Ramos (cell line): ENCODE results near the gene DNAI7.

Experiments used
- in situ Hi-C: fragments of 300-500 bp; cut with MboI; formaldehyde crosslinking; loops from one replicate; pipeline ENCODE4 v1.14.3; 2022; ENCODE audit warnings: low sequenced_read_pairs; ENCODE audit not compliant: unreplicated experiment

Gene DNAI7, protein sequence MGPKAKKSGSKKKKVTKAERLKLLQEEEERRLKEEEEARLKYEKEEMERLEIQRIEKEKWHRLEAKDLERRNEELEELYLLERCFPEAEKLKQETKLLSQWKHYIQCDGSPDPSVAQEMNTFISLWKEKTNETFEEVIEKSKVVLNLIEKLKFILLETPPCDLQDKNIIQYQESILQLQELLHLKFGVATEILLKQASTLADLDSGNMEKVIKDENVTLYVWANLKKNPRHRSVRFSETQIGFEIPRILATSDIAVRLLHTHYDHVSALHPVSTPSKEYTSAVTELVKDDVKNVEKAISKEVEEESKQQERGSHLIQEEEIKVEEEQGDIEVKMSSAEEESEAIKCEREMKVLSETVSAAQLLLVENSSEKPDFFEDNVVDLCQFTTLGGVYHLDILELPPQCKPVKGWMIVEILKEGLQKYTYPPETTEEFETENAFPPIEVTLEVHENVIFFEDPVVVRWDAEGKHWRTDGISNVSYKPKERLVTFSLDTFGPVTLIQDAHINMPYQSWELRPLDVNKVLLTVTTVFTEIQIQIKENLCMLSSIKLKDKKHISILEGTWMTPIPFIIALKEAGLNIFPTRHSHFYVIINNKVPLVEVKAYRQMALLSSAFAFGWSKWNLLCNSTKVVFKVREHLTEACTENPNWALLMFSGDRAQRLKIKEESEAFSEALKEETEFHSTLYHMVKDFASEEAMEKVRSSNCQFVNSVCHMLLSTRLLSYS

DNA sequence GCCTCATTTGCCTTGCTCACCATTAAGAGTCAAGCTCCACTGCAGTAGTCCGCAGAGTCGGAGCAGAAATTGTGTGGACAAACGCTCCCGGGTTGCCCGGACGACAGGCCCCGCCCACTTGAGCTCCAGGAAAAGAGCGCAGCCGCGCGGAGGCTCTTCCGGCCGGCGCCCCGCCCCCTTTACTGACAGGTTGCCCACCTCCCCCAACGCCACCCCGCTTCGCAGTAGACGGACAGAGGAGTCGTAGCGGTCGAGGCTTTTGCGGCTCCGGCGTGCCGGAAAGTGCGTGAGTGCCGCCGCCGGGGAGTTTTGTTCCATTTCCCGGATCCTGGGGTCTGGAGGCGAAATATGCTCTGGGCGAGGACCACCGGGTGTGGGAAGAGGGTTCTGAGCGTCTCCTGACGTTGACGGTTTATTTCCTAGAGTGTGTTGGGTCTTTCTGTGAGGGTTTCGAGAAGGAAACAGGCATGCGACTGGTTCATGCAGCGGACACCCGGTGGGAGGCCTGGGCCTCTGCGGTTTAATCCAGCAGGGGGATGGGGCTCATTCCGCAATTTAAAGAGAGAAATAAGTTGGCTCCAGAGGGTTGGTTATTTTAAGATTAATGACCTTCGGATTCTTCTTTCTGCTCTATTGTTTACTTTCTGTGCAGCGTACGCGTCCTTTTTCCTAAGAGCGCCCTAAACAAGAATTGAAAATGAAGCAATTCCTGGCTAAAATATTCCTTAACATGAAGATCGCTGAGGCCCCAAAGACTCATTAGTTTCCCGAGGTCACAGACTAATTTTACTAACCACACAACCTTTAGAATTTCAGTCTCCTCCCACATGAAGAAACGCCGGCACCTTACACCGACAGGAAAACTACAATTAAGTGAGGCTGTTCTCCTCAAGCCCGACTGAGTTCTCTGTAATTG is at the start of gene DNAI7, which contains the start of gene ETFRF1:
TSS of gene DNAI7 (minus strand) at position 105 of the 916 bp plus-strand sequence. CDS start at position 23, 82 bp downstream.
TSS of gene ETFRF1 (plus strand) at position 182 of the 916 bp plus-strand sequence. CDS start 8,720 bp downstream, outside the sequence.
- in situ Hi-C loops: no loop called here

DNA sequence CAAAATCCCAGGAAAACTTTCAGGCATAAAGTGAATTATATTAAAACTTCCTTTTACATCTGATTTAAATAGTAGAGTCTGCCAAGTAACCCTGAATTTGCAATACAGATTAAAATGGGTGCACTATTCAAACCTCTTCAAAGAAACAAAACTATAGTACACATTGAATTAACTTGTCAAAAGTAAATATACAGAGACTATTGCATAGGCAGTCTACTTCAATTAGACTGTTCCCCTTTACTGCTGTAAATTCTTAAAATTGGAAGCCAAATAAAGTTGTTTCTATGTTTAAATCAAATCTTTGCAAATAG is 48.7 kb upstream of the DNAI7 start:
- in situ Hi-C loops: no loop called here

DNA sequence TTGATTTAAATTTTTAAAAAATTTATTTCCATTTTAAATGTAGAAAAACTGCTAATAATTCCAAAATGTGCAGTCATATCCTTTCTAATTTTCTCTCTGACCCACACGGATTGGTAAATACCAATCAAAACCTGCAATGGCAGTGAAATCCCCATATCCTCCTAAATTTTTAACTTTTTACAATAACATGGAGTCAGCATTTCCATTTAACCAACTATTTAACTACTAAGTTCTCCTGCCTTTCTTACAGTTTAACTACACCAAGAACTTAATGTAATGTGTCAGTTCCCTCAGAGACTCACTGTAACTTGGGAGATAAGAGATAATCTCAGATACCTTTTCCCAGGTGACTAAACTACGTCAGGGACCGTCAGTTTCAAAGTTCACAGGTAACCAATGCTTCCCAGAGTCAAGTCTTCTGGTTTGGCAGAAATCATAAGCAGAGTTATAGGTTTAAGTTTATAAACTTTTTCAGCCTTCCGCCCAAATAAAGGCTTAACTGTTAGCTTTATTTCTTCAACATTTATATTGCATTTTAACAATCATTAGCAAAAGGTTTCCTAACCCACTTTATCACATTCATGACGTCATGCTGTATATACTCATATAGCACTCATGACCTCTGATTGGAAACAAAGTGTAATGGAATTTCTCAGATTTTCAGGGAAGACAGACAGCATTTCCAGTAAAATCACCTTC is 48.2 kb upstream of the DNAI7 start:
- in situ Hi-C loops: no loop called here

DNA sequence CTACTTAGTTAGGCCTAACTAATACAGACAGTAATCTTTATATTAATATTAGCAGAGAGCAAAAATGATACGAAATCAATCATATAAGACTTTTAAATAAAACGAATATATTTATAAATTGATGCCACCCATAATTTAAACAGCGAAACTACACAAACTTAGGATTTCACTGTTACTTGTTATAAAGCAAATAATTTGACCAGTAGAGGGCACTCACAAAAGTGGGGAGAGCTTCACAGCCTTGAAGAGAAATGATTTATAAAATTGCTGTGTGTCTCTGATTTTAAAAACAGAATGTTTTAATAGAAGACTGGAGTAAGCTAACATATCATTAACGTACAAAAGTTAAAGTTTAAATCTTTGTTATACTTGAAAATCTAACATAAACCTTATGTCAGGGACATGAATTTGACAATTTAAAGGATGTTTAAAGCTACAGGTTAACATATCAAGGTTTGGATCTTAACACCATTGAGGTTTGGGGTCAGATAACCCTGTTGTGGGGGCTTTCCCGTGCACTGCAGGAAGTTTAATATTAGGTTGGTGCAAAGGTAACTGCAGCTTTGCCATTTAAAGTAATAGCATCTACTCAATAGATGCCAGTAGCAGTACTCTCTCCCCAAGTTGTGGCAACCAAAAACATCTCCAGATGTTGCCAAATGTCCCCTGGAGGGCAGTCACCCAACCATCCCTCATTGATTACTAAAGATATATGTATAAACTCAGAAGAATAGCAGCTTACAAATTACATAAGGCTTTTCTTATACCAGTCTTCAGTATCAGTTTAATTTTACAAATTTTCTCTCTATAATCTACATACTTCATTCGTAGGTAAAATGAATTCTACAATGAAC is 46.4 kb upstream of the DNAI7 start:
- in situ Hi-C loops: no loop called here

DNA sequence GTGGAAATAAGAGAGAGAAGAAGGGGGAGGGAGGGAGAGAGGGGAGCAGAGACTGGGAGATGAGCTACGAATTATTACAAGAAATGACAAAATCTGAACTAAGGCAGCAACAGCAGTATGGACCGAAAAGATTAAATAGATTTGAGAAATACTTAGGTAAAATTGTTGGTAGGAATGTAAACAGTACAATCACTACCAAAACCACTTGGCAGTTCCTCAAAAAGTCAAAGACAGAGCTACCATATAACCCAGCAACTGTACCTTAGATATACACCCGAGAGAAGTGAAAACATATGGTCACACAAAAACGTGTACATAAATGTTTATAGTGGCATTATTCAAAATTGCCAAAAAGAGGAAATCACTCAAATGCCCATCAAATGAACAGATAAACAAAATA is 41.7 kb upstream of the DNAI7 start:
- in situ Hi-C loops: no loop called here

DNA sequence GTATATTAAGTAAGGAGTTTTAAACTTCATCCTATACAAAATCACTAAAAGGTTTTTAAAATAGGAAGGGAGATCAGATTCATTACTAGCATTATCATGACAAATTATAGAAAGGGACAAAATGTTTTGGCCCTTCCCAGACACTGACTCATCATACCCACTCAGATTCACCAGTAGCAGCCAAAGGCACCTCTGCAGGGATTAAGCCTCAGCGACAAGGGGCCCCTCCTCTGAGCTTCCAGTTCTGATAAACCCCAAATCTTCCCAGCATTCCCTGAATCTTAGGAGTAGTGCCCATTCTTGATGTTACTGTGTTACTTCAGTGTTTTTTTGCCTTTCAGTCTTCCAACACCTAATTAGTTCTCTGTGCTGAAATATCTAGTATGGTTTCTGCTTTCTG is 41.2 kb upstream of the DNAI7 start:
- in situ Hi-C loops: no loop called here

DNA sequence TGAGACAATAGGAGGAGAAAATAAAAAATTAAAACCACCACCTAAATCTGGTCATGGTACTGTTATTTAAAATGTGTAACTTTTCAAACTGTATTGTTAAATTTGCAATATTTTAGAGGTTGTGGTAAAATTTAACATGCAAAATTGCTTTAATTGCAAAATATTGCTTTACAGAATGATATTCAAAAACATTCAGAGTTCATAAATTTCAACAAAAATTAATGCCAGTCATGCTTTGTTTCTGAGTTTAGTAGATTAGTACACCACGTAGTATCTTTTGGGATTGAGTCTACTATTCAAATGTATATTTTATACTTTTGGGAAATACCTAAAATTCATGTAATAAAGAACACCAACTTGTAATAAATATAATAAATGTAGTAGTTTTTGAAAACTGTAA is 18.4 kb upstream of the DNAI7 start:
- in situ Hi-C loops: no loop called here

DNA sequence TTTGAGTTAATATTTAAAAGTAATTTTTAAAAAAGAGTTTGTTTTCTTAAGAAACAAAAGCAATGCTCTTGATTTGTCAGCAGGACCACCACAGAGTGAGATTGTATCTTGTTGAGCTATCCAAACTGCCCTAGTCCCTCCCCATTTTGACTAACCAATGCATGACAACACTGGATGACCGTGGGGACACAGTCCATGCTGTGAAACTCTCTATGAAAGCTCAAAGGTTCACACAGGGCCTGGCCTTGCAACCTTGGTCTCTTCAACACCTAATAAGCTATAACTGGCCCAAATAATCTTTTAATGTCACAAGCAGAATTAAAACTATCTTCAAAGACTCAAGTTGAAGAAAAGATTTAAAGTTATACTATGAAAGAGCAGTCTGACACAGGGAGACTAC is 13.6 kb upstream of the DNAI7 start:
- in situ Hi-C loops: no loop called here

DNA sequence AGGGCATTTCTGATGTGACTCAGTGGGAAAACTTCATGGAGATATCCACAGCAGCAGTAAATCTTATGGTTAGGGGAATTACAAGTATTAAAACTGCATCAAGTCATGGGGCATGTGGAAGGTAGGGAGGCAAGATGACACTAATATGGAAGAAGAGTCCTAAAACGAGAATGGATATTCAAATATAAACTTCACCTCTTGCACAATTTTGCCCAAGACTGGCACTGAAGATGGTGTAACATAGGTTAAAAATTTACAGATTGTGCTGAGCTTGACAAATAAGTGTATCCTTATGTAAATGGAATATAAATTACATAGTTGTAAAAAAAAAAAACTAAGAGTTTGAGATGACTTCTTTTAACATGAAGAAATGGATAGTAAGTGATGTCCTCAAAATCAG is 12.9 kb upstream of the DNAI7 start:
- in situ Hi-C loops: no loop called here

DNA sequence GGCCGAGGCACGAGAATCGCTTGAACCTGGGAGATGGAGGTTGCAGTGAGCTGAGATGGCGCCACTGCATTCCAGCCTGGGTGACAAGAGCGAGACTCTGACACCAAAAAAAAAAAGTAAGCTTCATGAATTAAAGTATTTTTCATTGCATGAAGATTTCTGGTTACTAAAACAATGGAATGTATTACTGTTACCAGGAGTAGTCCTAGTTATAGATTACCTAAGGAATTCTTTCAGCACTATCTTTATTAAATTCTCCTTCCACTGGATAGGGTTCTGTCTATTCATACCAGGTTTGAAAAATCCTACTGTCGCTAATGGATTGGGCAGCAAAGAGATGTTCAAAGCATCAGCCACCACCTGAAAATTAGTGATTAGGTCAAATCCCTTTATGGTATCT is 12.5 kb upstream of the DNAI7 start:
- in situ Hi-C loops: no loop called here

DNA sequence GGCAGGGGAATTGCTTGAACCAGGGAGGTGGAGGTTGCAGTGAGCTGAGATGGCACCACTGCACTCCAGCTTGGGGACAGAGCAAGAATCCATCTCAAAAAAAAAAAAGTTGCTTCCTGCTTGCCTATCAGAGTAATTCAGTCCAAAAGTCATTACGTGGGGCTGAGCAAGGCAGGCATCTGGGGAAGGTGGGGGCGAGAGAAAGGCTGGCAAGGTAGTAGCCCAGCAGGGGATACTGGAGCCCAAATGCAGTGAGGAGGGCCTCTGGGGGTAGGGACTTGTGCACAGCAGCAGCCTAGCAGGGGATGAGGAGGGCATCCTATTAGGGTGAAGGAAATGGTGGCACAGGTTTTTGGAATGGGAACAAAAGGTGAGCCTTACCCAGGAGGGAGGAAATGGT is 7.2 kb upstream of the DNAI7 start:
- in situ Hi-C loops: no loop called here

DNA sequence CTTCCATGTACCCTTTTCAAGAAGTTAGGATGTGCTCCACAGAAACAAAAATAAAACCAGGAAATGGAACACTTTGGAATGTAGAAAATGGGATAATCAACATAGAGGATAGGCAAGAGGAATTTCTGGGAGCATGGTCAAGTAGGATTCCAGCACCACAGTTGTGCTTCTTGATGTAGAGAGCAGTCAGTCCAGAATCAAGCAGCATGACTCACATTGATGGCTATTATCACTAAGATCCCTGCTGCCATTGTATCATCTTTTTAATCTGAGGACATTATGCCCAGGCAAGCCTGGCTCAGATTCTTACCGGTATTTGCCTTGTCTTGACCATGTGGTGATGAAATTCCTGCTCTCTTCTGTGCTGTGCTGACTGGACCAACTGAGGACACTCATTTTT is 5.7 kb upstream of the DNAI7 start:
- in situ Hi-C loops: no loop called here

DNA sequence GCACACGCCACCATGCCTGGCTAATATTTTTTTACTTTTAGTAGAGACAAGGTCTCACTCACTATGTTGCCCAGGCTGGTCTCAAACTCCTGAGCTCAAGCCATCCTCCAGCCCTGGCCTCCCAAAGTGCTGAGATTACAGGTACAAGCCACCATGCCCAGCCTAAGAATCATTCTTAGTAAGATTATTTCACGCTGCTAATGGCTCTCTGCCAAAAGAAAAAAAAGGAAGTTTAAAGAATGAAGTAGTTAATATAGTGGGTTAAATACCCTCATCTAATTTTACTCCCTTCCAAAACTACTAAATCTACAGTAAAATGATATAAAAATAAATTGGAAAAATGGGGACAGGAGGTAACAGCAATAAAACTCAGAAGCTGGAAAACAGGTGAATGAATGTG is 2.6 kb upstream of the DNAI7 start:
- in situ Hi-C loops: no loop called here

DNA sequence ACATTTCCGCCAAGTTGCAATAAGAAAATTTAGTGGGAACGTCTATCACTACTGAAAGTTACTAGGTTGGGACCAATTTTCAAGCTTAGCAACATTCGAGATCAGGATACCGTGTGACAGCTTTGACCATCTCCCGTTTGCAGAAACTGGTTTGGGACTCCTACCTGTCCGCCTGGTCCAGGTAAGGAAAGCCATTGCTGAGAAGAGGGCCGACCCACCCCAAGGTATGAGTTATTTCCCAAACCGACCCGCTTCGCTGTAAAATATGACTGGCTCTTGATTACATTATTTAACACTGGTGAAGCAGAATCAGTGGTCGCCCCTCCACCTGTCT is 271 bp downstream of the DNAI7 start:
- in situ Hi-C loops: no loop called here

DNA sequence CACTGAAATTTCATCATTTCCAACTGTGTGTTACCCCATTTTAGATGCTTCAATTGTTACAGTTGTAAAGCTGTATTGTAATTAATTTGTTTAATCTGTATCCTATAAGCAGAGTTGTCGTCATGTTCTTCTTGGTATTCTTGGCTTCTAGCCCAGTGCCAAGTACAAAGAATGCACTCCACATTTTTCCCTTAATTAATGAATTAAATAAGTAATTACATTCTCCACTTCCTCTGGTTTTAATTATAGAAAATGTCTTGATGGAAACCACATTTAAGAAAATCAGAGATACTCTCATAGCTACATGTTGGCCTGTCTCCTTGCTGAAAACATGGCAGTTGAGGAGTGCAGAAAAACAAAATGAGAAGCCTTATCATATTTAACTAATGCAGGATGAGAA is 746 bp downstream of the DNAI7 start:
- in situ Hi-C loops: no loop called here

DNA sequence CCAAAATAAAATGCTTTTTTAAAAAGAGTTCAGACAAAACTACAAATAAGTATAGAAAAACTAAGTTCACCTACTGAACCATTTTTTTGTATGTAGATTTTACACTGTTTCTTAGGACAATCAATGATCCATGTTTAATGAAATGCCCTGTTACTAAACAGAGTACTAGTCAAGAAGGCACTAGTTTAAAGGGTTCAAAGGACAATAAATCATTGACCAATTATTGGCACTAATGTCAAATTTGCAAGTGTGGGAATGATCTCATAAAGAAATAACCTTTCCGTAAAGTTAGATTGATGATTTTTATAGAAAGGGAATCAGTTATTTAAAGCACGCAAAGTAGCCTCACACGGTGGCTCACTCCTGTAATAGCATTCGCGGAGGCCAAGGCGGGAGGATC is 4.2 kb downstream of the DNAI7 start:
- in situ Hi-C loops: no loop called here

DNA sequence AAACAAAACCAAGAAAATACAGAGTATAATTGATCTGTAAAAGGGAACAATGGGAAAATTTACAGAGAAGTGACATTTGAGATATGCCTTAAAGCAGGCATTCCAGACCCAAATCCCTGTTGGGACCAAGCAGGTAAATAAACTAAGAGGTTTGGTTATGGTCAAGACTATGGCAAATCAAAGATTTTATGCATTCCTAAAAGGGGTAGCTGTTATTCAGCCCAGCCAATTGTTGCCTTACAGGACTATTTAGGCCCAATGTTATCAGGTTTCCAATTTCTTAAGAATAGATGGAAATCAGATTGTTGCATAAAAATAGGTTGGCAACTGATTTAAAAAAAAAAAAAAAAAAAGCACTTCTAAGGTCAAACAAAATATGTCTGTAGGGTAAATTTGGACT is 5.3 kb downstream of the DNAI7 start:
- in situ Hi-C loops: no loop called here

DNA sequence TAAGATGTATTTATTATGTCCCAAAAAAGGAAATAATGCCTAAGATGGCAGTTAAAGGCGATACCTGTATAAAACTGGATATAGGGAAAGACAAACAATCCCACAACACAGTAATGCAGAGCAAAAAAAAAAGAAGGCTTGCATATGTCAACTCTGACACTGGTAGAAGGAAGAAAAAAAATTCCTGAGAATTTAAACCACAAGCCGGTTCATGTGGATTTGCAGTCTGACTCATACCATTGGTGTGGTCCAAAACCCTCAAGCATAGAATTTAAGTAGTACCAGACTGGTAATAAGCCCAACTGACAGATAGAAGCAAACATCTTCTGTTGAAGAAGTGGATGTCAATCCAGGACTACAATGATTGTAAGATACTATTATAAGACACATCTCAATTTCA is 7.2 kb downstream of the DNAI7 start:
- in situ Hi-C loops: no loop called here

DNA sequence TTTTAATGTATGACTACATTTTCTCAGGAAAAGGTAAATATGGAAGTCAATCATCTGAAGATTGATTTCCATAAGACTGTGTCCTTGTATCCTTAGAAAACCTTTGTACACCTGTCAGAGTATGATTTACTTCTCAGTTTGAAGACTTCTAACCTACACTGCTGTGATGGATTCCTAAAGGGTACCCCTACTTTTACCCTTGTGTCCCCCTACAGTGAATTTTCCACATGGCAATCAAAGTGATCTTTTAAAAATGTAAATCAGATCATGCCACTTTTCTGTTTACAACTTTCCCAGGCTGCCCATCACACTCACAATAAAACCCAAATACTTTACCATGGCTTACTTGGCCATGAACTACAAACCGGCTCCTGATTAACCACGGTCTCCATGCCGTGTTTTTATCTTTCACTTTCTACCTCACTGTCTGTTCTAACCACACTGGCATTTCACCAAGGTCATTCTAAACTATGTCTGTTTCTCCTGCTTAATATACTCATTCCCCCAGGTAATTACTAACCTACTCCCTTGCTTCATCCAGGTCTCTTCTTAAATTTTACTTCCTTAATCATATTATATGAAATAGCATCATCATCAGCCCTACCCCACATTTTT is 8.1 kb downstream of the DNAI7 start:
- in situ Hi-C loops: no loop called here
